Activated CD4-positive, alpha-beta T cell treated with anti-CD3 and anti-CD28 coated beads for 36 hours (primary cell): ENCODE measurements around the gene ANXA5. TPM values are rescaled to one million over a fixed set of nuclear protein-coding genes. Genes with fewer than 3 reads are reported as not detected.

Experiments
- ATAC-seq: fragments of 200-7000 bp; cut with Tn5 transposase; one replicate; pipeline ENCODE4 v1.10.0; 2021; ENCODE audit warnings: mild to moderate bottlenecking, moderate library complexity
- CTCF ChIA-PET: fragments of 350-600 bp; sonication (Branson Sonifier 250); formaldehyde crosslinking; loops from one replicate; lab custom pipeline; 2021; ENCODE audit warnings: antibody characterized with exemption; lab: Charles Lee
- POLR2A ChIA-PET: fragments of 350-600 bp; sonication (Branson Sonifier 250); formaldehyde crosslinking; loops from one replicate; lab custom pipeline; 2021; ENCODE audit warnings: antibody characterized with exemption, inconsistent platforms; lab: Charles Lee
- DNase-seq: peaks from one replicate; pipeline ENCODE4 v3.0.0-alpha.2; 2020
- H3K27ac Mint-ChIP-seq: one replicate; pipeline ENCODE4 v1.8.0; 2021; ENCODE audit warnings: mixed read lengths
- H3K27me3 Mint-ChIP-seq: one replicate; pipeline ENCODE4 v1.8.0; 2021; ENCODE audit warnings: mixed read lengths
- H3K36me3 Mint-ChIP-seq: one replicate; pipeline ENCODE4 v1.8.0; 2021; ENCODE audit warnings: low read depth, mixed read lengths
- H3K4me1 Mint-ChIP-seq: one replicate; pipeline ENCODE4 v1.8.0; 2021; ENCODE audit warnings: mixed read lengths
- H3K4me3 Mint-ChIP-seq: one replicate; pipeline ENCODE4 v1.8.0; 2021; ENCODE audit warnings: mild to moderate bottlenecking, moderate library complexity, mixed read lengths
- H3K9me3 Mint-ChIP-seq: one replicate; pipeline ENCODE4 v1.8.0; 2021; ENCODE audit warnings: low read depth, mixed read lengths
- intact Hi-C, 2 experiments: fragments of 100-400 bp; cut with DNase I in 1 of 2; cut with micrococcal nuclease in 1 of 2; formaldehyde crosslinking; loops; one replicate each; pipeline versions ENCODE4 v1.14.2 to v1.15.1; 2022 to 2024; cut with DNase I, micrococcal nuclease
- total RNA-seq, 2 experiments: library from RNA; stranded (reverse); gene quantifications; one replicate each; pipeline ENCODE4 v1.2.3, GENCODE V29; 2021

The ANXA5 gene
- 100 to 1,000 TPM; 105 to 117 TPM for total RNA-seq

- H3K4me1 Mint-ChIP-seq: peaks cover 41% of the 10 kb centered on the region
- ChIA-PET CTCF (interaction anchor here (0.6 to 1.8 kb wide), 4 partner anchors 12 to 99 kb away, joined by 3 to 7 read pairs (median 4); no protein-coding TSS in a partner anchor), POLR2A (interaction anchor here (0.6 kb wide), 1 partner anchor 1235 kb away, joined by 3 read pairs; no protein-coding TSS in a partner anchor)
- DNase-seq (peak; percentile 86), ATAC-seq (peak; percentile 87)
- peak within 1 kb of the TSS; percentile 99 for H3K27ac Mint-ChIP-seq
- no peaks in the 10 kb centered on the region for H3K9me3 Mint-ChIP-seq
- intact Hi-C loops: loop anchor here (1.0 to 5.0 kb wide), 9 partner anchors 9 to 1700 kb away; partner anchors contain the start of genes CCNA2 (in 2 of the 2), EXOSC9 (in 2 of the 2), BBS7 (in 1 of the 2) and SPRY1 (in 1 of the 2)
- peak within 1 kb of the TSS; percentile 95 for H3K4me3 Mint-ChIP-seq
- H3K27me3 Mint-ChIP-seq: peaks cover 26% of the 10 kb centered on the region
- H3K36me3 Mint-ChIP-seq: peaks cover 5% of the 10 kb centered on the region
Observed at GRCh38 chr4:121696581-121697461, at the start of gene ANXA5. Gene ANXA5 (minus strand): TSS chr4:121696980. CDS start chr4:121696589, 391 bp downstream.

- no peaks in the 10 kb centered on the region for H3K9me3 Mint-ChIP-seq
- ChIA-PET POLR2A (interaction anchor here (0.6 kb wide), 1 partner anchor 65 kb away, joined by 5 read pairs; no protein-coding TSS in a partner anchor), CTCF (interaction anchor here (0.5 to 1.8 kb wide), 2 partner anchors 10 to 1014 kb away, joined by 3 to 4 read pairs; no protein-coding TSS in a partner anchor)
- no peak overlapping the region for H3K4me3 Mint-ChIP-seq
- H3K4me1 Mint-ChIP-seq: no peaks in the 10 kb centered on the region
- intact Hi-C loops: no loop called here
- H3K36me3 Mint-ChIP-seq: no peaks in the 10 kb centered on the region
- DNase-seq (no peak), ATAC-seq (no peak)
- H3K27ac Mint-ChIP-seq: no peak overlapping the region
- H3K27me3 Mint-ChIP-seq: peaks cover 9% of the 10 kb centered on the region
Observed at GRCh38 chr4:121742794-121743193, 46.0 kb upstream of the ANXA5 start.

GRCh38 chr4:121741751-121742150 is 45.0 kb upstream of the ANXA5 start:
- H3K9me3 Mint-ChIP-seq: no peaks in the 10 kb centered on the region
- DNase-seq: no peak
- CTCF ChIA-PET: interaction anchor here (1.8 kb wide), 1 partner anchor 9 kb away, joined by 4 read pairs; no protein-coding TSS in a partner anchor
- H3K4me3 Mint-ChIP-seq: no peak overlapping the region
- ATAC-seq: no peak
- peaks cover 6% of the 10 kb centered on the region for H3K27me3 Mint-ChIP-seq
- POLR2A ChIA-PET: no interaction called here
- H3K36me3 Mint-ChIP-seq: no peaks in the 10 kb centered on the region
- no peaks in the 10 kb centered on the region for H3K4me1 Mint-ChIP-seq
- no peak overlapping the region for H3K27ac Mint-ChIP-seq
- intact Hi-C loops: no loop called here

- no peaks in the 10 kb centered on the region for H3K4me1 Mint-ChIP-seq
- DNase-seq: no peak
Observed at GRCh38 chr4:121740796-121741409, 44.1 kb upstream of the ANXA5 start.

GRCh38 chr4:121739575-121739974 is 42.8 kb upstream of the ANXA5 start:
- POLR2A ChIA-PET: no interaction called here
- H3K27me3 Mint-ChIP-seq: peaks cover 8% of the 10 kb centered on the region
- no peak for DNase-seq
- no peaks in the 10 kb centered on the region for H3K4me1 Mint-ChIP-seq
- H3K4me3 Mint-ChIP-seq: no peak overlapping the region
- intact Hi-C loops: no loop called here
- CTCF ChIA-PET: interaction anchor here (1.0 kb wide), 1 partner anchor 277 kb away, joined by 3 read pairs; no protein-coding TSS in a partner anchor
- no peaks in the 10 kb centered on the region for H3K9me3 Mint-ChIP-seq
- ATAC-seq: no peak
- no peaks in the 10 kb centered on the region for H3K36me3 Mint-ChIP-seq
- no peak overlapping the region for H3K27ac Mint-ChIP-seq

More at GRCh38 chr4:121740796-121741409, 44.1 kb upstream of the ANXA5 start:
- ChIA-PET CTCF (no interaction called here), POLR2A (no interaction called here)
- H3K27me3 Mint-ChIP-seq: peaks cover 6% of the 10 kb centered on the region
- H3K9me3 Mint-ChIP-seq: no peaks in the 10 kb centered on the region
- H3K36me3 Mint-ChIP-seq: no peaks in the 10 kb centered on the region
- no peak for ATAC-seq
- no peak overlapping the region for H3K4me3 Mint-ChIP-seq
- no peak overlapping the region for H3K27ac Mint-ChIP-seq
- intact Hi-C loops: no loop called here

GRCh38 chr4:121738780-121739535 is 42.2 kb upstream of the ANXA5 start:
- ChIA-PET POLR2A (no interaction called here), CTCF (interaction anchor here (1.0 kb wide), 1 partner anchor 277 kb away, joined by 3 read pairs; no protein-coding TSS in a partner anchor)
- H3K27me3 Mint-ChIP-seq: peaks cover 8% of the 10 kb centered on the region
- intact Hi-C loops: no loop called here
- no peak overlapping the region for H3K27ac Mint-ChIP-seq
- ATAC-seq (no peak), DNase-seq (no peak)
- H3K4me3 Mint-ChIP-seq: no peak overlapping the region
- no peaks in the 10 kb centered on the region for H3K4me1 Mint-ChIP-seq
- H3K36me3 Mint-ChIP-seq: no peaks in the 10 kb centered on the region
- H3K9me3 Mint-ChIP-seq: no peaks in the 10 kb centered on the region

GRCh38 chr4:121737846-121738554 is 41.2 kb upstream of the ANXA5 start:
- intact Hi-C loops: no loop called here
- no peaks in the 10 kb centered on the region for H3K4me1 Mint-ChIP-seq
- POLR2A ChIA-PET: no interaction called here
- peaks cover 8% of the 10 kb centered on the region for H3K27me3 Mint-ChIP-seq
- no peaks in the 10 kb centered on the region for H3K9me3 Mint-ChIP-seq
- ATAC-seq: no peak
- CTCF ChIA-PET: interaction anchor here (1.7 kb wide), 1 partner anchor 261 kb away, joined by 4 read pairs; no protein-coding TSS in a partner anchor
- no peak for DNase-seq
- no peaks in the 10 kb centered on the region for H3K36me3 Mint-ChIP-seq
- no peak overlapping the region for H3K4me3 Mint-ChIP-seq
- no peak overlapping the region for H3K27ac Mint-ChIP-seq

- DNase-seq (peak; percentile 35), ATAC-seq (no peak)
- H3K27me3 Mint-ChIP-seq: peaks cover 6% of the 10 kb centered on the region
- ChIA-PET CTCF (interaction anchor here (0.5 to 1.7 kb wide), 8 partner anchors 23 to 371 kb away, joined by 3 to 12 read pairs (median 4); partner anchors contain the start of gene ANXA5), POLR2A (no interaction called here)
- intact Hi-C loops: loop anchor here in 1 of 2 experiments (1.0 kb wide), 1 partner anchor 275 kb away; no protein-coding TSS in a partner anchor
- no peak overlapping the region for H3K27ac Mint-ChIP-seq
- no peaks in the 10 kb centered on the region for H3K9me3 Mint-ChIP-seq
- H3K4me3 Mint-ChIP-seq: no peak overlapping the region
- no peaks in the 10 kb centered on the region for H3K36me3 Mint-ChIP-seq
- H3K4me1 Mint-ChIP-seq: no peaks in the 10 kb centered on the region
Observed at GRCh38 chr4:121736735-121737351, 40.1 kb upstream of the ANXA5 start.

- no peaks in the 10 kb centered on the region for H3K9me3 Mint-ChIP-seq
- ChIA-PET POLR2A (no interaction called here), CTCF (interaction anchor here (0.7 to 1.4 kb wide), 3 partner anchors 9 to 364 kb away, joined by 3 to 6 read pairs (median 3); no protein-coding TSS in a partner anchor)
- no peak for DNase-seq
- H3K36me3 Mint-ChIP-seq: no peaks in the 10 kb centered on the region
- ATAC-seq: no peak
- H3K4me3 Mint-ChIP-seq: no peak overlapping the region
- no peak overlapping the region for H3K27ac Mint-ChIP-seq
- H3K27me3 Mint-ChIP-seq: peaks cover 8% of the 10 kb centered on the region
- H3K4me1 Mint-ChIP-seq: no peaks in the 10 kb centered on the region
- intact Hi-C loops: no loop called here
Observed at GRCh38 chr4:121734571-121734970, 37.8 kb upstream of the ANXA5 start.

- POLR2A ChIA-PET: no interaction called here
- CTCF ChIA-PET: interaction anchor here (1.2 kb wide), 1 partner anchor 255 kb away, joined by 3 read pairs; no protein-coding TSS in a partner anchor
- intact Hi-C loops: no loop called here
Observed at GRCh38 chr4:121733942-121734341, 37.2 kb upstream of the ANXA5 start.

More at GRCh38 chr4:121733942-121734341, 37.2 kb upstream of the ANXA5 start:
- H3K4me3 Mint-ChIP-seq: no peak overlapping the region
- H3K27me3 Mint-ChIP-seq: peaks cover 8% of the 10 kb centered on the region
- DNase-seq (no peak), ATAC-seq (no peak)
- H3K36me3 Mint-ChIP-seq: no peaks in the 10 kb centered on the region
- H3K4me1 Mint-ChIP-seq: no peaks in the 10 kb centered on the region
- H3K9me3 Mint-ChIP-seq: no peaks in the 10 kb centered on the region
- H3K27ac Mint-ChIP-seq: no peak overlapping the region
